ENCODE measurements around the gene SLC9A9.

Gene SLC9A9

GRCh38 chr3:143584474-143584873 lies 263.8 kb downstream of the SLC9A9 start:
- TF ChIP-seq, protein P1, sequence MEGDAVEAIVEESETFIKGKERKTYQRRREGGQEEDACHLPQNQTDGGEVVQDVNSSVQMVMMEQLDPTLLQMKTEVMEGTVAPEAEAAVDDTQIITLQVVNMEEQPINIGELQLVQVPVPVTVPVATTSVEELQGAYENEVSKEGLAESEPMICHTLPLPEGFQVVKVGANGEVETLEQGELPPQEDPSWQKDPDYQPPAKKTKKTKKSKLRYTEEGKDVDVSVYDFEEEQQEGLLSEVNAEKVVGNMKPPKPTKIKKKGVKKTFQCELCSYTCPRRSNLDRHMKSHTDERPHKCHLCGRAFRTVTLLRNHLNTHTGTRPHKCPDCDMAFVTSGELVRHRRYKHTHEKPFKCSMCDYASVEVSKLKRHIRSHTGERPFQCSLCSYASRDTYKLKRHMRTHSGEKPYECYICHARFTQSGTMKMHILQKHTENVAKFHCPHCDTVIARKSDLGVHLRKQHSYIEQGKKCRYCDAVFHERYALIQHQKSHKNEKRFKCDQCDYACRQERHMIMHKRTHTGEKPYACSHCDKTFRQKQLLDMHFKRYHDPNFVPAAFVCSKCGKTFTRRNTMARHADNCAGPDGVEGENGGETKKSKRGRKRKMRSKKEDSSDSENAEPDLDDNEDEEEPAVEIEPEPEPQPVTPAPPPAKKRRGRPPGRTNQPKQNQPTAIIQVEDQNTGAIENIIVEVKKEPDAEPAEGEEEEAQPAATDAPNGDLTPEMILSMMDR (IDR thresholded peaks at IDR 0.05; ENCODE audit: low read depth, low read length, missing control alignments): no peak
- H3K4me3 ChIP-seq (ENCODE audit: low read depth, low read length): no peak overlapping the region
- no peak for DNase-seq (ENCODE audit: low read depth)

DNA sequence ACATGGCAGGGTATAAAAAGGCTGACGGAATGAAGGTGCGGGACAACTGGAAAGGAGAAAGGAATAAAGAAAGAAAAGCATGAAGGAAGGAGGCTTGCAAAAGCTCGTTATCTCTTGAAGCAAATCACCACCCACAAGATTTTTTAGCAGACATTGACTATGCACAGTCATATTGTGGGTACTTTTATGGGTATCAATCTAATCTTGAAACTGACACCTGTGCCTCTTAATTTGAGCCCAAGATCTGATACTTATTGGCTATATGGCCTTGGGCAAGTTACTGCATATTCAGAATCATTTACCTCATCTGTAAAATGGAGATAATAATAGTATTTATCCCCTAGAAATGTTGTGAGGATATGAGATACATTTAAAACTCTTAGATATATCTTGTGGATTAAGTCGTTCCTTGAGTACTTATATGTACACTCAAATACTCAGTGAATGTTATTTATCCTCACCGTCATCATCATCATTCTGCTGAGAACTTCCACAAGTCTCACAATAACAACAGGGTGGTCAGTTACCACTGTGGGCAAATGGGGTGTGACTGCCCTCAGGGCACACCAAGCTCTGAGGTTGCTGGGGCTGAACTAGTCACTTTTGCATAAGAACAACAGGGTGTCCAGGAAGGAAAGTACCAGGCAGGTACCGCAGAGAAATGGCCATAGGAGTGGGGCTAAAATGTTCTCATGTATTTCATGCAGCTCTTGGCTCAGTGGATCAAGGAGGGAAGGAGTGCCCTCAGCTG lies 266.1 kb downstream of the SLC9A9 start:
- TF ChIP-seq, protein P1 (IDR thresholded peaks at IDR 0.05; ENCODE audit: low read depth, low read length, missing control alignments): no peak
- DNase-seq (ENCODE audit: low read depth): no peak
- H3K4me3 ChIP-seq (ENCODE audit: low read depth, low read length): no peak overlapping the region

- no peak for DNase-seq (ENCODE audit: low read depth)
- TF ChIP-seq, protein P1 (IDR thresholded peaks at IDR 0.05; ENCODE audit: low read depth, low read length, missing control alignments): no peak
Observed at GRCh38 chr3:143578810-143579435, 269.3 kb downstream of the SLC9A9 start.

DNA sequence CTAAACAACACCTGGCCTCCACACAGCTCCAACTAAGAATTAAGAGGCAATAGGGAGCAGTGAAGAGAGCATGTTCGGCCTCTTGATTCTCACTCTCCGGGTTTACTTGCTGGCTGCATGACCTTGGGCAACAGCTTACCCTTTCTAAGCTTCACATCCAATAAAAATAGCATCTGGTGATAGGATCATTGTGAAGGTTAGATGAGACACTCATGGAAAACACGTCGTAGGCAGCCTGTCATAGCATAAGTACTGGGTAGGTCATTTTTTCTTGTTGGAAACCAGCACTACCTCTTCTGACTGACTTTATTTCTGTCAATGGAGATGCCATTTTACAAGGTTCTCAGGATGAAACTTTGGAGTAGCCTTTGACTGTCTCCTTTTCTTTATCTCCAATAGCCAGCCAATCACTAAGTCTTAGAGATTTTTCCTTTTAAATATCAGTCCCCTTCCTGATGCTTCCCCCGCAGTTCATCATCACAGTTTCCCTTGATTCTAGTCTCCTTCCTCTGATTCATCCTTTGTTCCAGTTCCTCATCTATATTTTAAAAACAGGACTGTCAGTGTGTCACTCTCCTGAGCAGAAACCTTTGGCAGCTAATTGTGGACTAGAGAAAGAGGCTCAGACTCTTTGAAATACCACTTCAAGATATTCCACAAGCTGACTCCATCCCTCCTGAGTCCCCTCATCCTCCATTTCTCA lies 271.5 kb downstream of the SLC9A9 start:
- H3K4me3 ChIP-seq (ENCODE audit: low read depth, low read length): no peak overlapping the region
- TF ChIP-seq, protein P1 (IDR thresholded peaks at IDR 0.05; ENCODE audit: low read depth, low read length, missing control alignments): no peak
- no peak for DNase-seq (ENCODE audit: low read depth)

More at GRCh38 chr3:143578810-143579435, 269.3 kb downstream of the SLC9A9 start:
- no peak overlapping the region for H3K4me3 ChIP-seq (ENCODE audit: low read depth, low read length)

DNA sequence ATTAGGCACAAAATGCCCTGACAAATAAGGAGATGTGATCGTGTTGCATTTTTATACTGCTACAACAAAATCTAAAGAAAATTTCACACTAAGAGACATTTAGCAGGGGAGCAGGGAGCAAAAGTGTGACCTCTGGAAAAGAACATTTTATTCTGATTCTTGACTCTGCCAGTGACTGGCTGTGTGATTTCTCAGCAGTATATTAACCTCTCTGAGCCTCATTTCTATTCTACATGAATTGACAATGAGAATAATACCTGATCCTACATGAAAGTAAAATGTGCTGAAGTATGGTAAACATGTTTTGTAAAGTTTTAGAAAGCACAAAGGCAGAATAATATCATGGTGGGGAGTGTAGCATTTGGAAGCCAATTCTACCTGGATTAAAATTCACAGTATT lies 273.3 kb downstream of the SLC9A9 start:
- H3K4me3 ChIP-seq (ENCODE audit: low read depth, low read length): no peak overlapping the region
- TF ChIP-seq, protein P1 (IDR thresholded peaks at IDR 0.05; ENCODE audit: low read depth, low read length, missing control alignments): no peak
- DNase-seq (ENCODE audit: low read depth): no peak

DNA sequence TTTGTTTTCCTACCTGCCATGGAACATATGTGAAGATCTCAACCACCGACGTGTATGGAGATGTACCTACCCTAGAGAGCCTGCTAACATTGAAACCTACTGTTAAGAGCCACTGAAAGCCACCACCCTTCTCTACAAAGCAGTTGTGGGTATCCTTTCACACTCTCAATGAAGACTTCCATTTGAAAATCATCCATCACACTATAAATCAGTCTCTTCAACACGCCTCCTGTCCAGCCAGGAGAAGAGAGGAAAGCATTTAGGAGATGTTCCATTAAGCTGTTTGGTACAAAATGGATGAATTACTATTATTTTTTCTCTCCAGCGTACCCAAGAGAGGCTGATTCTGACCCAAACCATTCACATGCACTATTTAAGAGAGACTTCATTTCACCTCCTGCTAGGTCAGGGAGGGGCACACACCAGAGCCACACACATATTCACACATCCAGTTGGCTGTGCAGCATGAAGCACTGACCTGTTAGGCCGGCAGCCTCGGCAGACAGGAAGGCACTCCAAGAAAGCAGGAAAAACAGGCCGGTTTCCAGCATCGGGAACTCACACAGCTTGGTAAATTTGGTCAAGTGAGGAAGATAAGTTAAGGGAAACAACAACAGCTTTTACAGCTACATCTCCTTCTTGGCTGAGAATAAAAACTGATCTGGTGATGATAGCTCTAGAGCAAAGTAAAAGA lies 274.5 kb downstream of the SLC9A9 start:
- TF ChIP-seq, protein P1 (IDR thresholded peaks at IDR 0.05; ENCODE audit: low read depth, low read length, missing control alignments): no peak
- H3K4me3 ChIP-seq (ENCODE audit: low read depth, low read length): no peak overlapping the region
- DNase-seq (ENCODE audit: low read depth): no peak
